Measurements from ENCODE around the gene OR4Q2.
"Not testable (repeated sequence)": the region's sequence is repeated elsewhere in the genome, so short reads cannot be mapped to it uniquely, and the experiment has no call there.

The OR4Q2 gene

DNA sequence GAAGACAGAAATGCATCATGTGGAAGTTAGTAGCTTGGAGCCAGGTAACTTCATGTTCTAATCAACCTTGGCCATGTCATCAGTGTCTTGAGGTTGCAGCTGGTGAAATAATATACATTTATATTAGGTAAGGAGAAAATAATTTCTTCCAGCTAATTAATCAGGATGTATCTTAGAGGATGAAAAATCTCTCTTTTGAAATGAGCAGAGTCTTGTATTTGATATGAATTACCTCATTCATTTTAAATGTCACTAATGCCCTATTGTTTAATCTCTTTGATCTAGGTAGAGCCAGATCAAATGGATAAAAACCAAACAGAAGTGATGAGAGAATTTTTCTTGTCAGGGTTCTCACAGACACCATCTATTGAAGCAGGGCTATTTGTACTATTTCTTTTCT is at the start of gene OR4Q2:
TSS of gene OR4Q2 (plus strand) at position 301 of the 400 bp plus-strand sequence.
- DNase-seq (ENCODE audit: low read depth in 2 of 2) = no peak

DNA sequence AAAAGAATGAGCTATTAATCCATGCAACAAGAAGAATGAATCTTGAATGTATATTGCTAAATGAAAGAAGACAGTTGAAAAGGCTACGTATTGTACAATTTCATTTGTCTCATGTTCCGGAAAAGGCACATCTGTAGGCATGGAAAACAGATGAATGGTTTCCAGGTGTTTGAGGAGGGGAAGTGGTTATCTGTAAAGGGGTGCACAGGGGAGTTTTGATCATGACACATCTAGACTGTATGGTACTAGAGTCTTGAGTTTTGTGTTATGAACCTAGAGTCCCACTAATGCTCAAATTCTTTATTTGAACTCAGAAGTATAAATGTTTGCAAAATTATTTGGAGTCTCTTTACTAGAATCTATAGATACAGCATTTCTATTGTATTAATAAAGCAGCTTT is 32.2 kb upstream of the OR4Q2 start:
- not testable (repeated sequence) for DNase-seq (ENCODE audit: low read depth in 2 of 2)

DNA sequence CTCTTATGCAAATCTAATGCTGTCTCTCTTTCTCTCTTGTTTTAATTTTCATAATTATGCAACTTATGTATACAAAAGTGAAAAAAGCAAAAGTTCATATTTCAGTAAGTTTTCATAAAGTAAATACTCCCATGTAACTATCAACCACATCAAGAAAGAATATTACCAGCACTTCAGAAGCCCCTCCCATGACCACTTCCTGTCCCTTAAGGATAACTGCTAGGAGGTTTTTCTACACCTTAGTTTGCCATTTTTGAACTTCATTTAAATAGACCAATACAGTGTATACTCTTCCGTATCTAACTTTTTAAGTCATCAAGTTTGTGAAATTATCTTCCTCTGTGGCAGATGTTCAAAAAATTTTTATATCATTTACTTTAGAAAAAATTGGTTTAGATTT is 27.1 kb upstream of the OR4Q2 start:
- no peak for DNase-seq (ENCODE audit: low read depth in 2 of 2)

- DNase-seq (ENCODE audit: low read depth in 2 of 2) = no peak
Measured at GRCh38 chr14:19975291-19975690, 26.7 kb upstream of the OR4Q2 start, which contains the start of gene OR4K15. Gene OR4K15 (plus strand): TSS chr14:19975591. CDS start chr14:19975591, 0 bp downstream.

- no peak for DNase-seq (ENCODE audit: low read depth in 2 of 2)
Measured at GRCh38 chr14:19993438-19993837, 8.5 kb upstream of the OR4Q2 start.

GRCh38 chr14:20002319-20002718 is 356 bp downstream of the OR4Q2 start:
- no peak for DNase-seq (ENCODE audit: low read depth in 2 of 2)

- DNase-seq (ENCODE audit: low read depth in 2 of 2) = no peak
Measured at GRCh38 chr14:20008156-20008555, 6.2 kb downstream of the OR4Q2 start.

DNA sequence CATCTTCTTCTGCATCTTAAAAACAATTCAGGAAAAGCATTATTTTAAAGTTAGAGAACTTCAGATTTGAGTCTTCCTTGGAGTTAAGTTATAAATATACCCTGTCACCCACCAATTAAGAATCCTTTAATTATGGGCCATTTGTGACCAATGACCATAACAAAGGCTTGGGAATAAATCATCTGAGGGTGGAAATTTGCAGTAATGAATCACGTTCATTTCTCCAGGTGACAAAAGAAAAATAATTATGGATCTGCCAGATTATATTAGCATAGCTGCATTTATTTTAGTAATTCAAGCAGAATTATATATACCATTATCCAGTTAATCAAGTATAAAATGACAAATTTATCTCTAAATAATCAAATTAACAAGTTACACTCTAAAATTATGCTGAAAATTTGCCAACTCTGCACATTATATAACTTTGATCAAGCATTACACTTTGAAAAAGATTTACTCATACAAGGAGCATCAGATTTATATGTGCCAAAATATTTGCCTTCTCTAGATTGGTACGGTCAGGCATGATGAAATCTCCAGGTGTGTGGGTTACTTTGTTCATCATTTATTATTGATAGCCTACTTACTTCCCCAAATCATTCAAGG is 17.4 kb downstream of the OR4Q2 start, which contains the start of gene OR4K14:
TSS of gene OR4K14 (minus strand) at position 51 of the 609 bp plus-strand sequence. CDS start 4,114 bp downstream, outside the sequence.
- no peak for DNase-seq (ENCODE audit: low read depth in 2 of 2)

DNA sequence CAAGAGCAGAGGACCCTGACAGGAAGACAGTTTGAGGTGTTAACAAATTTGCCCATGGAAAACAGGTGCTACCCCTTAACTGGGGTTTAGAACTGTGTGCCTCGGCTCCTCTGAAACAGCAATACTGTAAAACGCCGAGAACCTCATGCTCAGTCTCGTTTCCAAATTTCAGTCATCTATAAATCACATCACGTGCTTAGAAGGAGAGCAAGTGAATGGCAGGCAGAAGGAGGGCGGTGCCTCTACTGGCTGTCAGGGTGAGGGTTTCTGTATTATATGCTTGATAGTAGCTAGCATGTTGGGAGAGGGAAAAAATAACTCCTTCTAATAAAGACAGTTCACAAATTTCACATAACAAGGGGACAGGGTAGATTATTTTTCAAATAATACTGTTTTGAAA is 29.1 kb downstream of the OR4Q2 start:
- DNase-seq (ENCODE audit: low read depth in 2 of 2) = no peak

DNA sequence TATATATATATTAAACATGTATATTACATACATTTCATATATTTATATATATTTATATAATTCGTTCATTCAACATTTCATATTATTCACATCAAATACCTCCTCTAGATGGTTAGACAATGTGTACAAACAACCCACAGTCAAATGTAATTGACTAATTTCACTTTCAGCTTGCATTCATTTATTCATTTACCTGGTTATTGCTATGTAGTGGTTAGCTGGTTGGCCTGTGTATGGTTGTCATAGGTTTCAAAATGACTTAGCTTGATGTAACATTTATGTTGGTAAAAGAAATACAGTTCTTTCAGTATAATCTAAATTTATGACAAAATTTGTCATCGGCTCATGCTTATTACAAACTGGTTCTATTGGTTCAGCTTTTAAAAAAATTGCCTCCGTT is 33.5 kb downstream of the OR4Q2 start:
- DNase-seq (ENCODE audit: low read depth in 2 of 2) = no peak

DNA sequence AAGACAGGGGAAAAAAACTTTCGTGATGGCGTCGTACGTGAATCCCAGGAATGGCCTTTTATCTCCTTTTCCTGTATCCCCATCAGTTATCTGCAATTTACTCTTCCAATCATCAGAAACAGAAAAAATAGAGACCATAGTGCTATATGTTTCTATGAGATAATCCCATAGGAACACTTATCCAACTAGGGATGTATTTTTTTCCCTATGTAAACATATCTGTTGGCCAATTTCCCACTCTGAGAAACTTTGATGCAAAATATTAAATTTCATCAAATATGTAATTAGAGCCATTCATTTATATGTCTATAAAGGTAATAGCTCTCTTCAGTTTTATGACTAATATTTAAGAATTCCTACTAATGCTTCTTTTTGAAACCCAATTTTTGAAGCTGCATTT is 34.0 kb downstream of the OR4Q2 start, which contains the start of gene OR4K13:
TSS of gene OR4K13 (minus strand) at position 101 of the 400 bp plus-strand sequence. CDS start 1,280 bp downstream, outside the sequence.
- DNase-seq (ENCODE audit: low read depth in 2 of 2) = no peak

- no peak for DNase-seq (ENCODE audit: low read depth in 2 of 2)
Measured at GRCh38 chr14:20044243-20044642, 42.3 kb downstream of the OR4Q2 start.

DNA sequence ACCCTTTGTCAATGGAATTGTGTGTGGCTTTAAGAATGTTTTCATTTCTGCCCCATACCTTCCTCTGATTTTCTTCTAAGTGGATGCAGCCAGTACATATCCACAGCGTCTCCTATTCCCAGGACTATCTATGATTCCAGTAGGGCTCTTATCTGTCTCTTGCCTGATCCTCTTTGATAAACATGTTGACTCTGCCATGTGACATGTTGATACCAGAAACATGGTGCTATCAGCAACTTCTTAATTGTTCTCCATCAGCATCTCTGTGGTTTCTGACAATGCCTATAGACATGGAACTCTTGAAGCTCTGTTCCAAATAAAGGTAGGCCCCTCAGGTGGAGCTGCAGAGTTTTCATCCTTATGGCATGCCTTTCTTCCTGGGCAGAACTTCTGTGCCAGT is 46.2 kb downstream of the OR4Q2 start:
- no peak for DNase-seq (ENCODE audit: low read depth in 2 of 2)
